ENCODE data around the gene CLEC4D.
"Not testable (repeated sequence)": the region's sequence is repeated elsewhere in the genome, so short reads cannot be mapped to it uniquely, and the experiment has no call there.

The CLEC4D gene

DNA sequence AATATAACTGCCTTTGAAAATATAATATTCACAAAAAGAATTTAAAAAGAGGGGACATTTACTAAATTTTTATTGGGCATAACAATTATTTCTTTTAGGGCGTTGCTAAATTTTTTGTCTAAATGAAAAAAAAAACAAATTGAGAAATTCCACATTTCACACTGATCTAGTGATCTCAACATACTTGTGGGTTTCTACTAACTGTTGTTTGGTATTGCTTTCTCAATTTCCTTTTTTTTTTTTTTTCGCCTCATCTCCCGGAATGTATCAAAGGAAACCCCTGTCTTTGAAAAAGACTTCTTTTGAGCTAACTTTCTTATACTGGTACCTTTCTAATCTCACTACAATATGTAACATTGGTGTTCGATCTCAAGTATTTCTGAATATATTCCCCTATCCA lies at the start of gene CLEC4D:
Gene CLEC4D (plus strand): TSS at position 248 of the 400 bp plus-strand sequence. CDS start 230 bp downstream, outside the sequence.
- no peak for DNase-seq (ENCODE audit: low read depth)

DNA sequence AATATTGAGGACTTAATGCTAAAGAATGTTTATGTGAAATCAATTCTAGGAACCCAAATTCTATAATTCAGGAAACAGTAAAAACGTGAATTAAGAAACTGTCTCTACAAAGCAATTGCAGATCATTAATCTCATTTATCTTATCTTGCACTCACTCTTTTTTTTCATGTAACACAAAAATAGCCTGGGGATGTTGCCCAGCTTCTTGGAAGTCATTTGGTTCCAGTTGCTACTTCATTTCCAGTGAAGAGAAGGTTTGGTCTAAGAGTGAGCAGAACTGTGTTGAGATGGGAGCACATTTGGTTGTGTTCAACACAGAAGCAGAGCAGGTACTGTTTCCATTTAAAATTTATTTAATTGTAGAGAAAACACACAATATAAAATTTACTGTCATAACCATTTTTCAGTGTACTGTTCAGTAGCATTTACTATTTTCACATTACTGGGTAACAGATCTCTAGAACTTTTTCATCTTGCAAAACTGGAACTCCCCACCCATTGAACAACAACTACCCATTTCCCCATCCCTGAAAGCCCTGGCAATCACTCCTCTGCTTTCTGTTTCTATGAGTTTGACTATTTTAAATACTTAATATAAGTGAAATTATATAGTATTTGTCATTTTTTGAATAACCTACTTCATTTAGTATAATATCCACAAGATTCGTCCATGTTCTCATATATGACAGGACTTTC lies 47.9 kb upstream of the CLEC4D start:
- DNase-seq (ENCODE audit: low read depth): no peak

DNA sequence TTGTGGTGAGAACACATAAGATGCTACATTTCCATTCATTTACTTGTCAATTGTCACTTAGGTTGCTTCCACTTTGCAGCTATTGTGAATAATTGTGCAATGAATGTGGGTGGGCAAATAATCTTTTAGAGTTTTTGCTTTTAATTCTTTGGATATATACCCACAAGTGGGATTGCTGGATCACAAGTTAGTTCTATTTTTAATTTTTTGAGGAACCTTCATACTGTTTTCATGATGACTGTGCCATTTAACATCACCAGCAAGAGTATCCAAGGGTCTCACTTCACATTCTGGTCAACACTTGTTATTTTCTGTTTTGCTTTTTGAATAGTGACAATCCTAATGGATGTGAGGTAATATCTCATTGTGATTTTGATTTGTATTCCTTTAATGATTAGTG lies 47.1 kb upstream of the CLEC4D start:
- DNase-seq (ENCODE audit: low read depth): no peak

DNA sequence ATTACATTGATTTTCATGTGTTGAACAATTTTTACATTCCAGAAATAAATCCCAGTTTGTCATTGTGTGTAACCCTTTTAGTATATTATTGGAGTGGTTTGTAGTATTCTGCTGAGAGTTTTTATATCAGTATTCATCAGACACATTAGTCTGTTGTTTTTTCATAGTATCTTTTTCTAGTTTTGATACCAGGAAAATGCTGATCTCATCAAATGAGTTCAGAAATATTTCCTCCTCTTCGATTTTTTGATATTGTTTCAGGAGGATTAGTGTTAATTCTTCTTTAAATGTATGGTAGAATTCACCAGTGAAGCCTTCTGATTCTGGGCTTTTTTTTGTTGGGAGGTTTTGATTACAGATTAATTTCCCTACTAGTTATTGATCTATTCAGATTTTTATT lies 42.2 kb upstream of the CLEC4D start:
- DNase-seq (ENCODE audit: low read depth): no peak

DNA sequence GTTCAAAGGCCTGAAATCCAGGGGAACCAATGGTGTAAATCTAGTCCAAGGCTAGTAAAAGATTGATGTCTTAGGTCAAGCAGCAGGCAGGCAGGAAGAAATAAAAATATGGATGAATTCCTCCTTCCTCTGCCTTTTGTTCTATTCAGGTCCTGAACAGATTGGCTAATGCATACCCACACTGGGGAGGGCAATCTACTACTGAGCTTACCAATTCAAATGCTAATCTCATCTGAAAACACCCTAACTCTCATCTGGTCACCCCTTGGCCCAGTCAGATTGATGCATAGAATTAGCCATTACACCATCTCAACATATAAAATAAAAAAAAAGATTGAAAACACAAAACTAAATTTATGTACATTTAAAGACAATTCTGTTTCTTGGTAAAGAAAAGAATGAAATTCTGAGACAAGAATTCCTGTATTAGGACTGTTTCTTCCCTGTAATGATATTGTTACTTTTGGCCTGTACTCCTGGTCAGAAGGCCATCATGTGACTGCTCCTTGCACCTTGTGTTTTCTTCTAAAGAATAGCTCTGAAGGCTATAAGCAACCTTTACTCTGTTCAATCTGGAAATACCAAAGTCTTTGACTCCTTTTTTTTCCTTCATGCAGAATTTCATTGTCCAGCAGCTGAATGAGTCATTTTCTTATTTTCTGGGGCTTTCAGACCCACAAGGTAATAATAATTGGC lies 37.6 kb upstream of the CLEC4D start:
- no peak for DNase-seq (ENCODE audit: low read depth)

DNA sequence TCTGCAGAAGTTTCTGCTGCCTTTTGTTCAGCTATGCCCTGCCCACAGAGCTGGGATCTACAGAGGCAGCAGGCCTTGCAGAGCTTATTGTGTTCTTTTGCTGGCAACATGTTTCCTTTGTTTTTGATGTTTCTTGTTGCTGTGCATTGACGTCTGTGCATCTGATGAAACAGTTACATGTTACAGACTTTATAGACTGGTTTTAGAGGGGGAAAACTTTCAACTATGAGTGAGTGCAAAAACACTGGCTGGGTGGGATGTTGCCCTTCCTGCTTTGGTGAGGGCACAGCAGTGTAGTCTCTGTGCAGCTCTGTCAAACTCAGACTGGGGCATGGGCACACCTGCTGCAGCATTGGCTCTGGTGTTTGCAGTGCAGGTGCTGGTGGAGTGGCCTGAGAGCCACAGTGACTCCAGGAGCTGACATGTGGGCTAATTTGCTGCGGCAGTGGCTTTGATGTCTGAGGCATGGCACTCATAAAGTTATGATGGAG lies 30.7 kb upstream of the CLEC4D start:
- DNase-seq (ENCODE audit: low read depth): no peak

DNA sequence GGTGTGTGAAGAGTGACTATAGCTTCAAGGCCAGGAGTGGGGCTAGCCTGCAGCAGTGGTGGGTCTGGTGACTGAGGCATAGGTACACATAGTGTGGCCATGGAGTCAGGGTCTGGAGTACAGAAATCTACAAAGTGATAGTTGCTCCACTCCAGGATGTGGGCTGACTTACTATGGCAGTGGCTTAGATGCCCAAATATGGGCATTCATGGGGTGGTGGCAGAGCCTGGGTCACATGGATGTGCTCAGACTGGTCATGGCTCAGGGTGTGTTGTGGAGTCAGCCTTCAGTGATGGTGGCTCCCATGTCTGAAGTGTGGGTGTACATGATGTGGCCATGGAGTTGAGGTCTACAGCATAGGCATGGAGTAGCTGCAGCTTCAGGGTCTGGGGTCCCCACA lies 30.2 kb upstream of the CLEC4D start:
- DNase-seq (ENCODE audit: low read depth): no peak

DNA sequence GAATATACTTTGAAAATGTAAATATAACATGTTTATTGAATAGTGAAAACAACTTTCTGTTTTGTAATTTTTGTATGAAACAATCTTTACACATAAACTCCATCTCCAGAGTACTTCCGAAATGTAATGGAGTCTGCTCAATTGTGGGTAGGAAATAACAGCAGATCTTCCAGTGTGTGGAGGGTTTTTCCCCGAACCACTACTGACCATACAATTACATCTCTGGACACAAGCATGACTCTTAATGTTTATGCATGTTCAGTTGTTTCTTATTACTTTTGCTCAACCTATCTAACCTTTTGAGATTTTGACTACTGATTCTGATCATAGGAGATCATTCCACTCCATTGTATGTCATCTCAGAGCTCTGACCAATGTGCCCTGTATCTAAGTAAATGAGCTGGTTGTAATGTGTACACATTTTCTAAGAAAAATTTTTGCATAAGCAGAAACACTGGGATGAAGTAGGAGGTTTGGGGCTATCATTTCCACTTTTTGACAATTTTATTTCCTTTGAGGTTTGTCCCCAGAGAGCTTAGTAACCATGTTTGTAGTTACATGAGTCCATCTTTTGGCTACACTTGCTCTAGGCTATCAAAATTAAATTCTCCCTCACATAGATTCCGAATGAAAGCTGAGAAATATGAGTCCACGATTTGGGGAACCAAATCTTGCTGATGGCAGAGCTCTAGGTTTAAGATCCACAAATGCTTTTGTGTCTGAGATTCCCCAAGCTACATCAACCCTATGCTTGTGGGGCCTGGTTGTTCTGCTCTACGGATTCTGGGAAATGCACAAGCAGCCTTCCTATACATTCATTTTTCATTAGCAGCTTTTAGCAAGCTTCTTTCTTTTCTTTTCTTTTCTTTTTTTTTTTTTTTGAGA lies 21.4 kb upstream of the CLEC4D start:
- DNase-seq (ENCODE audit: low read depth): no peak

DNA sequence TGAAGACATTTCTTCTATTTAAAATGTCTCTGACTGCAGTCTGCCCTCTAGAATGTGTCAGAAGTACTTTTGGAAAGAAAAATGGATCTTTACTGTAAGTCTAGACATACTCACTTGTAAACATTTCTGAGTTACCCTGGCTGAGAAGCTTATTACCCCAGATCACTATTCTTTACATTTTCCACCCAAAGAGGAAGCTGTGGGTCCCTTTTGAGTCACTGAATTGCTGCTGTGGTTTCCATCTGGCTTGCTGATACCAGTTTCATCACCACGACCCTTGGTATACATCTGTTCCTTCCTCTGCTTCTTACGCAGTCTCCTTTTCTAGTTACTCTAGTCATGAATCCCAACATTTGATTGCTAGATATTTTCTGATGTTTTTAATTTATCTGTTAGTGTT lies 20.2 kb upstream of the CLEC4D start:
- DNase-seq (ENCODE audit: low read depth): no peak

DNA sequence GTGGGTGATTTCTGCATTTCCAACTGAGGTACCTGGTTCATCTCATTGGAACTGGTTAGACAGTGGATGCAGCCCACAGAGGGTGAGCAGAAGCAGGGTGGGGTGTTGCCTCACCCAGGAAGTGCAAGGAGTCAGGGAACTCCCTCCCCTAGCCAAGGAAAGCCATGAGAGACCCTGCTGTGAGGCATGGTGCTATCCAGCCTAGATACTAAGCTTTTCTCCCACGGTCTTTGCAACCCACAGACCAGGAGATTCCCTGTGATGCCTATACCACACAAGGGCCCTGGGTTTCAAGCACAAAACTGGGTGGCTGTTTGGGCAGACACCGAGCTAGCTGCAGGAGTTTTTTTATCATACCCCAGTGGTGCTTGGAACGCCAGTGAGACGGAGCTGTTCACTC lies 17.6 kb upstream of the CLEC4D start:
- DNase-seq (ENCODE audit: low read depth): not testable (repeated sequence)

DNA sequence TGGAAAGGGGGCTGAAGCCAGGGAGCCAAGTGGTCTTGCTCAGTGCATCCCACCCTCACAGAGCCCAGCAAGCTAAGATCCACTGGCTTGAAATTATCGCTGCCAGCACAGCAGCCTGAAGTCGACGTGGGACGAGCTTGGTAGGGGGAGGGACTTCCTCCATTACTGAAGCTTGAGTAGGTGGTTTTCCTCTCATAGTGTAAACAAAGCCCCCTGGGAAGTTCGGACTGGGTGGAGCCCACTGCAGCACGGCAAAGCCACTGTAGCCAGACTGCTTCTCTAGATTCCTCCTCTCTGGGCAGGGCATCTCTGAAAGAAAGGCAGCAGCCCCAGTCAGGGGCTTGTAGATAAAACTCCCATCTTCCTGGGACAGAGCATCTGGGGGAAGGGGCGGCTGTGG lies 17.2 kb upstream of the CLEC4D start:
- DNase-seq (ENCODE audit: low read depth): not testable (repeated sequence)

DNA sequence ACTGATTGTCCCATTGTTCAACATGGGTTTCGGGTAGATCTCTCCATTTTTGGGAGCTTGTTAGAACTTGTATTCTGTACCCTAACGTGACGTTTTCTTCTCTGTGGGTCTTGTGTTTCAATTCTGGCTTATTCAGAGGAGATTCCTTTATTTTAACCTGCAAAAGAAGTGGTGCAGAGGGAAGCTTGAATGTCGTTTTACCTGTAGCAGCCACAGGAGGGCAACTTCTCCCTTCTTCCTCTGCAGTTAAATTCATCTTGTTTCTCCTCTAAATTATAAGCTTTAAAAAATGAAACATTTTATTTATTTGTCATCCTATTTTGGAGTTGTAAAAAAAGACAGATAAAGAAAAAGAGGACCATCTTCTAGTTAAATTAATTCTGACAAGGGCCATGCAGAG lies 13.7 kb upstream of the CLEC4D start:
- no peak for DNase-seq (ENCODE audit: low read depth)

DNA sequence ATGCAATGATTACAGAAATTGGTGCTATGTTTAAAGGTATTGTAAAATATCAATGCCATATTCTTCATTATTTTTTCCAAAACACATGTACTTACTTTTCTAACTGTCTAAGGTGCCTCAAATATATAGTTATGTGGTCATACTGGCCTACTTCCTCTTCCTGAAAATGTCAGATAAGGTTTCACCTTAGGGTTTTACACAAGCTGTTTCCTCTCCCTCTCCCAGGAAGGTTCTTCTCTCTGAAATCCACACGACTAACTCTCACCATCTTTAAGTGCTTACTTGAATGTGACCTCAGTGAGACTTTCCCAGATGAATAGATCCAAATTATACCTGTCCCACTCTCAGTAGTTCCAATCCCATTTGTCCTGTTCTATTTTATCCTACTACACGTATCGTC lies 11.6 kb upstream of the CLEC4D start:
- no peak for DNase-seq (ENCODE audit: low read depth)

DNA sequence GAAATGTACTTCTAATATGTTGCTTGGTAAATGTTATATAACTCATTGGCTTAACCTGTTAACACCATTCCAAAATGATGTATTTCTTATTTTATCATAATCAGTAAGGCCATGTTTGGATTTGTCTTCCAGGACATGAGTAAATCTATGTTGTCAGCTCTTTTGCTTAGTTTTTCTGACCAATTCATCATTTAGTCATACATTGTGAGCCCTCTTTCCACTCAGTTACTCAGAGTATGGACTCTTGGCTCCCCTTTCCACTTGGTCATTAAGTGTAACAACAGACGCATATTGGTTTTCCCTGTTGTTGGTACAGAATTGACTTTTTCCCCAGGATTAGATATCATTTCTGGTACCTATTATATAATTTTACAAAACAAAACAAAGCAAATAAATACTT lies 9.0 kb upstream of the CLEC4D start:
- no peak for DNase-seq (ENCODE audit: low read depth)

DNA sequence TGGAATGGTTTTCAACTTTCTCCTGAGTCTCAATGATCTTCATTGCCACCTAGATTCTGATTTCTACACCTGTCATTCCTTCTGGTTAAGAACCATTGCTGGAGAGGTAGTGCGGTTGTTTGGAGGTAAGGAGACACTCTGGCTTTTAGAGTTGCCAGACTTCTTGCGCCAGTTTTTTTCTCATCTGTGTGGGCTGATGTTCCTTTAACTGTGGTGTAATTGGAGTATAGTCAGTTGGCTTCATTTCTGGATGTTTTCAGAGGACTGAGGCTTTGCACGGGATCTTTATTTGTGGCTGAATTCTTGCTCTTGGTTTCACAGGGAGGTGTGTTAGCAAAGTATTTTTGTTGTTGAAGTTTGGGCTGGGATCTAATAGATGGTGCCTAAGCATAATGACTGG lies 5.7 kb upstream of the CLEC4D start:
- DNase-seq (ENCODE audit: low read depth): no peak

DNA sequence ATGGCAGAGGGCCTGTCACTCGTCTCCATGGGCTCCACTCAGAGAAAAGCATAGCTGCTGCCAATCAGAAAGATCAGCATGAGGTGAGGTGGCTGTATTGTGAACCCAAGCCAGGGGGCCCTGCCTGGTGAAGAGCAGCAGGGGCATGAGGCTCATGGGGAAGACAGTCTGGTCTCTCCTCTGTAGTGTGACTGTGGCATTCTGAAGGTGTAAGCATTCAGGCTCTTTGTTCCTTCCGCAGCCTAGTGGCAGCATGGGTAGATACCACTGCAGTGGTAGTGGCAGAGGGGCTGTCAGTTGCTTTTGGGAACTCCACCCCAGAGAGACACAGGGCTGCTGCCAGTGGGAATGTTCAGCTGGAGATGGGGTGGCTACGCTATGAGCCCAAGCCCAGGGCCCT lies 5.1 kb upstream of the CLEC4D start:
- DNase-seq (ENCODE audit: low read depth): no peak

DNA sequence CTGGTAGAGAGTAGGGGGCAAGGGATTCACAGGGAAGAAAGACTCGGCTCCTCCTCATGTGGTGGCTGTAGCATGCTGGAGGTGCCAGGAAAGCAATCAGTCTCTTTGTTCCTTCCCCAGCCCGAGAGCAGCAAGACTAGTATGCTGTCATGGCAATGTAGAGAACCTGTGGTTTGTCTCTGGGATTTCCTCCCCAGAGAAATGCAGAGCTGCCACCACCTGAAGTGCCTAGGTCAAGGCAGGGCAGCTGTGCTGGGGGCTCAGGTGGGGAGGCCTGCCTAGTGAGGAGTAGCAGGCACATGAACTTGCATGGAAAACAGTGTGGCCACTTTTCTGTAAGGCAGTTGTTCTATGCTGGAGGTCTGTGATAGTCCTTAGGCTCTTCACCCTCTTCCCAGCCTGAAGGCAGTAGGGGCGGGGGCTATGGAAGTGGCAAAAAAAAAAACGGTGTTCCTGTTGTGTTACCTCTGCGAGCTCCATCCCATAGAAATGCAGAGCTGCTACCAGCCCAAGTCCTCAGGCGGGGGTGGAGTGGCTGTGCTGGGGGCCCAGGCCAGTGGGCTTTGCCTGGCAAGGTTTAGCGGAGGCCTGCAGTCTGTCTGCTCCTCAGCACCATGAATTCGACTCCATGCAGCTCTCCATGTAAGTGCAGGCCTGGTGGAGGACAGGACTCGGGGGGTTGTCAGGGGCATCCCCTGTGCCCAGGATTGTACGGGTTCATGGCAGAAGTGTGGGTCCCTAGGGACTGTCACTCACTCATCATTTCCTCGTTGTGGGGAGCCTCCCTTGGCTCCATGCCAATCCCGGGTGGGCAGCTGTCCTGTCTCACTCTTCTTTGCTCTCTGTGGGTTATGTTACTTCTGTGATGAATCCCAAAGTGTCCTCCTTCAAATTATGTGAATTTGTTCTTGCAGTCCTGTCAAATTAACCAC lies 4.1 kb upstream of the CLEC4D start:
- no peak for DNase-seq (ENCODE audit: low read depth)

DNA sequence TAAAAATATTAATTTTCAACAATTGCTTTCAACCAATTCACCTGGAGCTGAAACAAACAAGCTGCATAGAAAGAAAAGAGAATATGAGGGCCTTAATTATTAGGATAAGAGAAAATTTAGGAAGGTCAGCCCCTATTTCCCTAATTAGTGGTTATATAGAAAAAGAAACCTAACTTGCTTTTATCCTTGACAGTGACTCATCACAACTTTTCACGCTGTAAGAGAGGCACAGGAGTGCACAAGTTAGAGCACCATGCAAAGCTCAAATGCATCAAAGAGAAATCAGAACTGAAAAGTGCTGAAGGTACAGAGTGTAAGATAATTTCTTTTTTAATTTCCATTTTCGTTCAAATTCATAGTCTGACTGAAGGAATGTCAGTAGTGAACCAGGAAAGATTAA lies 4.7 kb downstream of the CLEC4D start:
- DNase-seq (ENCODE audit: low read depth): no peak

DNA sequence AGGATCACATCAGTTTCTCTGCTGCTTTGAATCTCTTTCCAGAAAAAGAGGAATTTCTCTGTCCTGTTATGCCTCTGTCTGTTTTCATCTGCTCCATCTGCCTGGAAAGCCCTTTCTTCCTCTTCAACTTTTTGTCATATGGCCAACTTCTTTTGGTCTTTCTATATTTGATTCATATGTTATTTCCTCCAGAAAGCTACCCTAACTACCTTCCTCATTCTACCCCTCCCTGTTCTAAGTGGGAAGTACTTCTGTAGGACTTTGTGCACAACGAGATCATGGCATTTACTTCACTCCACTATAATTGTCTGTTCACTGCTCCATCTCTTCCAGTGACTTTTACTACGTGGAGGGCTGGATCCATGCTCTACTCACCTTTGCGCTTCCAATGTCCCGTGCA lies 5.9 kb downstream of the CLEC4D start:
- no peak for DNase-seq (ENCODE audit: low read depth)

DNA sequence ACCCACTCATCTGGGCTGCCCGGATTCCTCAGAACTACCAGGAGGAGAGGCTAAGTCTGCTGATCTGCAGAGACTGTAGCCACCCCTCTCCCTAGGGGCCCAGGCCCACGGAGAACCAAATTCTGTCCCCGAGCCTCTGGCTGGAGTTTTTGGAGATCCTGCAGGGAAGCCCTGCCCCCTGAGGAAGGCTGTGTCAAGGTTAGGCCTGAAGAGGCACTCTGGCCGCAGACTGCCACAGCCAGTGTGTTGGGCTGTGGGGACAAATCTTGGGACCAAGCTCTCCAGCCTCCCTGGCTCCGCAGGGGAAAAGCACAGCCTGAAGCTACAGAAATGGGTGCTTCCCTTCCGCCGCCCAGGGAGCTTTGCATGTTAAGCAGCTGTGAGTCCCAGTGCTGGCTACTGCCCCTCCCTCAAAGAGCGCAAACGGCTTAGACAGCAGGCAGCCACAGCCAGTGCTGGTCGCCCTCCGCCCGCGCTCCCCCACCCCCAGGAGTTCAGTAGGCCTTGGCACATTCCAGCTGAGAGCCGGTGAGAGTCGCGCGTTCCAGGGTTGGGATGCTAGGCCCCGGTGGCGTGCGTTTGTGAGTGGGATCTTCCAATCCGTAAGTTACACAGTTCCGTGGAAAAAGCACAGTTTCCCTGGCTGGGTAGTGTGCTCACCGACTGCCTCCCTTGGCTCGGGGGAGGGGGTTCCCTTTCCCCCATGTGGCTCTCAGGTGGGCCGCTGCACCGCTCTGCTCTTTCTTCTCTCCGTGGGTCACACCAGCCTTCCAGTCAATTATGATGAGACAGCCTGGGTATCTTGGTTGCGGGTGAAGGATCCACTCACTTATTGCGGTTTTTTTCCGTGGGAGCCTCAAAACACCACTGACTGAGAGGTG lies 14.2 kb downstream of the CLEC4D start:
- DNase-seq (ENCODE audit: low read depth): no peak

DNA sequence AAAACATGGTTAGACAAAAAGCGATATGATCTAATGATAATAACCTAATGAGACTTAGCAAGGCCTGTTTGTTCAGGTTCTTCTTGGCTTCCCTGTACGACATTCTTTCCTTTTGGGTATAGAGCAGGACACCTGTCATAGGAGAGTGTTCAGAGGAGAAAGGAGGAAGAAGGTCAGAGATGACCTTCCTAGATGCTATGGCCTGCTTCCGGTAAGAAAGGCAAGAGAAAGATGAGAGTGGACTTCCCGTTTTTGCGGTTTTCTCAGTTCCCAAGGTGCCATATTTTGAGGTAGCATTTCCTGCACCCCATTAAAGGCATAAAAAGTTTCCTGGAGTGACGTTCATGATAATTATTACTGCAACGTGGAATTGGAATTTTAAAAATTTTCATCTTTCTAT lies 18.7 kb downstream of the CLEC4D start:
- no peak for DNase-seq (ENCODE audit: low read depth)

Measured in T-helper 22 cell (primary cell).